Mesendoderm (in vitro differentiated cells): Measurements from ENCODE around the gene ZBTB12.

Experiments
- DNase-seq: peaks from one replicate; pipeline ENCODE4 v3.0.0; 2013
- H2AK5ac ChIP-seq: 2 replicates; pipeline ENCODE4 v1.6.1; 2013; ENCODE audit warnings: low read length, inconsistent platforms
- H2BK120ac ChIP-seq: 2 replicates; pipeline ENCODE4 v1.6.1; 2013; ENCODE audit warnings: low read depth, mild to moderate bottlenecking, low read length, moderate library complexity, mixed read lengths
- H2BK15ac ChIP-seq: replicated peaks from 2 replicates; pipeline ENCODE4 v1.6.1; 2013; ENCODE audit warnings: low read depth, mild to moderate bottlenecking, moderate library complexity
- H2BK5ac ChIP-seq: 2 replicates; pipeline ENCODE4 v1.6.1; 2013; ENCODE audit warnings: low read length, inconsistent platforms
- H3K18ac ChIP-seq: 2 replicates; pipeline ENCODE4 v1.6.1; 2013; ENCODE audit warnings: mild to moderate bottlenecking, low read length, mixed read lengths
- H3K23ac ChIP-seq: one replicate; pipeline ENCODE4 v1.6.1; 2013; ENCODE audit warnings: low read length
- H3K27ac ChIP-seq: 2 replicates; pipeline ENCODE4 v1.5.1; 2013; ENCODE audit warnings: low read depth, mild to moderate bottlenecking, inconsistent platforms, low read length, moderate library complexity
- H3K27me3 ChIP-seq: 2 replicates; pipeline ENCODE4 v1.6.1; 2013; ENCODE audit warnings: low read length, control low read depth, mild to moderate bottlenecking, inconsistent platforms; ENCODE audit not compliant: insufficient read depth, poor library complexity
- H3K36me3 ChIP-seq: 2 replicates; pipeline ENCODE4 v1.6.1; 2013; ENCODE audit warnings: low read length, inconsistent platforms; ENCODE audit not compliant: control insufficient read depth, insufficient read depth
- H3K4ac ChIP-seq: one replicate; pipeline ENCODE4 v1.6.1; 2013; ENCODE audit warnings: low read depth, mild to moderate bottlenecking, low read length, moderate library complexity
- H3K4me1 ChIP-seq: 2 replicates; pipeline ENCODE4 v1.6.1; 2013; ENCODE audit warnings: low read depth, low read length, inconsistent platforms; ENCODE audit not compliant: control insufficient read depth
- H3K4me2 ChIP-seq: 2 replicates; pipeline ENCODE4 v1.6.1; 2013; ENCODE audit warnings: low read length
- H3K4me3 ChIP-seq: 2 replicates; pipeline ENCODE4 v1.5.1; 2013; ENCODE audit warnings: mild to moderate bottlenecking, low read length
- H3K56ac ChIP-seq: one replicate; pipeline ENCODE4 v1.6.1; 2013; ENCODE audit warnings: low read length
- H3K79me1 ChIP-seq: 2 replicates; pipeline ENCODE4 v1.6.1; 2013; ENCODE audit warnings: low read length, inconsistent platforms
- H3K79me2 ChIP-seq: 2 replicates; pipeline ENCODE4 v1.6.1; 2013; ENCODE audit warnings: mild to moderate bottlenecking, low read length; ENCODE audit not compliant: control insufficient read depth, insufficient read depth
- H3K9ac ChIP-seq: 2 replicates; pipeline ENCODE4 v1.6.1; 2013; ENCODE audit warnings: low read length, inconsistent platforms
- H4K5ac ChIP-seq: one replicate; pipeline ENCODE4 v1.6.1; 2013; ENCODE audit warnings: low read length
- H4K8ac ChIP-seq: one replicate; pipeline ENCODE4 v1.6.1; 2013; ENCODE audit warnings: low read depth, mild to moderate bottlenecking, control low read depth, low read length, moderate library complexity
- WGBS: extraction: QIAGEN DNeasy Blood & Tissue Kit; methylation state at CpG from one replicate; pipeline ENCODE4 v1.1.7; 2013; ENCODE audit warnings: low lambda C conversion rate, missing lambda C conversion rate; ENCODE audit not compliant: insufficient coverage; ENCODE audit errors: extremely low coverage; 5-methylcytosine and 5-hydroxymethylcytosine counted together

Gene ZBTB12

GRCh38 chr6:31884528-31885035, 17.3 kb downstream of the ZBTB12 start:
- Histone ChIP-seq H3K79me2 (no peaks in the 10 kb centered on the region), H3K27me3 (no peaks in the 10 kb centered on the region), H3K56ac (no peak overlapping the region), H2BK120ac (no peak overlapping the region), H3K9ac (no peak overlapping the region), H3K23ac (no peak overlapping the region), H3K4me3 (no peak overlapping the region), H4K5ac (no peak overlapping the region), H3K18ac (no peak overlapping the region), H3K4me2 (no peak overlapping the region), H4K8ac (no peak overlapping the region), H3K4ac (no peak overlapping the region), H3K4me1 (no peaks in the 10 kb centered on the region), H2AK5ac (no peak overlapping the region), H2BK5ac (no peak overlapping the region), H2BK15ac (no peak overlapping the region), H3K36me3 (peaks cover 33% of the 10 kb centered on the region), H3K27ac (no peak overlapping the region), H3K79me1 (no peaks in the 10 kb centered on the region)
- no CpG with 5 or more reads among the region's 22 CpGs for WGBS
- no peak for DNase-seq

GRCh38 chr6:31883676-31884075, 18.2 kb downstream of the ZBTB12 start:
- Histone ChIP-seq H3K27ac (no peak overlapping the region), H2BK5ac (no peak overlapping the region), H4K8ac (no peak overlapping the region), H3K36me3 (peaks cover 33% of the 10 kb centered on the region), H3K18ac (no peak overlapping the region), H2AK5ac (no peak overlapping the region), H3K9ac (no peak overlapping the region), H3K23ac (no peak overlapping the region), H3K79me1 (no peaks in the 10 kb centered on the region), H2BK120ac (no peak overlapping the region), H3K27me3 (no peaks in the 10 kb centered on the region), H4K5ac (no peak overlapping the region), H3K79me2 (no peaks in the 10 kb centered on the region), H3K4me3 (no peak overlapping the region), H3K4me2 (no peak overlapping the region), H3K4me1 (no peaks in the 10 kb centered on the region), H2BK15ac (no peak overlapping the region), H3K56ac (no peak overlapping the region), H3K4ac (no peak overlapping the region)
- DNase-seq = no peak
- WGBS = no CpG with 5 or more reads among the region's 12 CpGs

GRCh38 chr6:31882344-31882743, 19.5 kb downstream of the ZBTB12 start:
- Histone ChIP-seq H3K18ac (no peak overlapping the region), H3K9ac (no peak overlapping the region), H3K36me3 (peaks cover 27% of the 10 kb centered on the region), H2AK5ac (no peak overlapping the region), H3K4ac (no peak overlapping the region), H3K4me3 (no peak overlapping the region), H4K5ac (no peak overlapping the region), H3K4me2 (no peak overlapping the region), H3K79me1 (no peaks in the 10 kb centered on the region), H3K23ac (no peak overlapping the region), H2BK15ac (no peak overlapping the region), H3K79me2 (no peaks in the 10 kb centered on the region), H3K56ac (no peak overlapping the region), H3K27me3 (no peaks in the 10 kb centered on the region), H2BK5ac (no peak overlapping the region), H2BK120ac (no peak overlapping the region), H3K27ac (no peak overlapping the region), H3K4me1 (no peaks in the 10 kb centered on the region), H4K8ac (no peak overlapping the region)
- no peak for DNase-seq
- no CpG with 5 or more reads among the region's 6 CpGs for WGBS

- Histone ChIP-seq H3K36me3 (peaks cover 23% of the 10 kb centered on the region), H3K56ac (no peak overlapping the region), H3K4me1 (no peaks in the 10 kb centered on the region), H3K4me3 (no peak overlapping the region), H3K9ac (no peak overlapping the region), H2BK120ac (no peak overlapping the region), H3K27me3 (no peaks in the 10 kb centered on the region), H3K27ac (no peak overlapping the region), H2BK15ac (no peak overlapping the region), H2AK5ac (no peak overlapping the region), H2BK5ac (no peak overlapping the region), H3K4ac (no peak overlapping the region), H3K79me1 (no peaks in the 10 kb centered on the region), H3K18ac (no peak overlapping the region), H3K4me2 (no peak overlapping the region), H4K5ac (no peak overlapping the region), H3K79me2 (no peaks in the 10 kb centered on the region), H4K8ac (no peak overlapping the region), H3K23ac (no peak overlapping the region)
- no CpG with 5 or more reads among the region's 9 CpGs for WGBS
- DNase-seq = no peak
Observed at GRCh38 chr6:31881136-31881859, 20.6 kb downstream of the ZBTB12 start.

- Histone ChIP-seq H3K4ac (no peak overlapping the region), H4K8ac (no peak overlapping the region), H3K4me2 (no peak overlapping the region), H4K5ac (no peak overlapping the region), H2BK15ac (no peak overlapping the region), H3K18ac (no peak overlapping the region), H3K4me3 (no peak overlapping the region), H3K56ac (no peak overlapping the region), H3K27me3 (no peaks in the 10 kb centered on the region), H3K9ac (no peak overlapping the region), H3K79me2 (no peaks in the 10 kb centered on the region), H3K27ac (no peak overlapping the region), H2AK5ac (no peak overlapping the region), H3K36me3 (peaks cover 23% of the 10 kb centered on the region), H3K23ac (no peak overlapping the region), H2BK120ac (no peak overlapping the region), H3K79me1 (no peaks in the 10 kb centered on the region), H3K4me1 (no peaks in the 10 kb centered on the region), H2BK5ac (no peak overlapping the region)
- DNase-seq = no peak
- WGBS = no CpG with 5 or more reads among the region's 10 CpGs
Observed at GRCh38 chr6:31880616-31881015, 21.3 kb downstream of the ZBTB12 start.

- H3K9ac ChIP-seq = no peak overlapping the region
- no peaks in the 10 kb centered on the region for H3K4me1 ChIP-seq
- no peaks in the 10 kb centered on the region for H3K79me1 ChIP-seq
- H4K5ac ChIP-seq = no peak overlapping the region
- H3K18ac ChIP-seq = no peak overlapping the region
- H3K23ac ChIP-seq = no peak overlapping the region
- H3K4me3 ChIP-seq = no peak overlapping the region
- no peak overlapping the region for H3K27ac ChIP-seq
- no peaks in the 10 kb centered on the region for H3K79me2 ChIP-seq
- H3K27me3 ChIP-seq = no peaks in the 10 kb centered on the region
- no peak for DNase-seq
- H2AK5ac ChIP-seq = no peak overlapping the region
- no peak overlapping the region for H2BK15ac ChIP-seq
- H2BK5ac ChIP-seq = no peak overlapping the region
- no peak overlapping the region for H2BK120ac ChIP-seq
- peaks cover 21% of the 10 kb centered on the region for H3K36me3 ChIP-seq
- no peak overlapping the region for H3K4ac ChIP-seq
- no peak overlapping the region for H3K4me2 ChIP-seq
- H4K8ac ChIP-seq = no peak overlapping the region
- H3K56ac ChIP-seq = no peak overlapping the region
- WGBS = no CpG with 5 or more reads among the region's 10 CpGs
Observed at GRCh38 chr6:31879901-31880300, 22.0 kb downstream of the ZBTB12 start.
